Thyroid gland (tissue), 4 donors: ENCODE measurements around the gene SYTL3.

Experiments
- CTCF ChIP-seq, 6 experiments: fragments of 200-600 bp in 3 of 6; fragments of 450-650 bp in 3 of 6; sonication (generic) in 3 of 6; IDR thresholded peaks; one replicate each; pipeline ENCODE4 v1.5.1; 2016 to 2019; ENCODE audit warnings: antibody characterized with exemption in 6 of 6, mild to moderate bottlenecking in 2 of 6, inconsistent platforms in 1 of 6, moderate library complexity in 1 of 6
- POLR2A ChIP-seq, 2 donors: fragments of 450-650 bp; IDR thresholded peaks; one replicate each; pipeline ENCODE4 v1.6.1; 2017; ENCODE audit warnings: antibody characterized with exemption in 2 of 2, mild to moderate bottlenecking in 2 of 2, moderate library complexity in 1 of 2

DNA sequence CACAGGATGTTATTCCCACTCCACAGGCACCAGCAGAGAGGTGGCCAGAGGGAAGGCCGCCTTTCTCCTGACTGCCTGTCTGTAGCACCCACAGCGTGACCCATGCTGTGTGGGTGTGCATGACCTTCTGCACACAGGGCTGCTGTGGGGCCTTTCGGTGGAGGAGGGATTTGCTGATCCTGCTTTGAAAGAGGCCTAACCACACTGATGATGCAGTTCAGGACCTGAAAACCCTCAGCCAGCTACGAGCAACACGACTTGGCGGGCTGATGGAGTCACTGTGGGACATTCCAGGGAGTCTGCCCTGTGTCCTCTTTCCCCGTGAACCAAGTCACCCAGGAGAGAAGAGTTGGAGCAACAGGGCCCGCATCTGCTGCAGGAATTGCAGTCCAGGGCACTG lies 49.1 kb downstream of the SYTL3 start:
- TF ChIP-seq CTCF (IDR thresholded peaks at IDR 0.05) (no peak), POLR2A (IDR thresholded peaks at IDR 0.05) (no peak)
